Endodermal cell (in vitro differentiated cells): ENCODE data around the gene IL12RB2. TPM values are rescaled to one million over a fixed set of nuclear protein-coding genes. Genes with fewer than 3 reads are reported as not detected.

Source experiments
- DNase-seq: peaks from one replicate; pipeline ENCODE4 v3.0.0-alpha.2; 2017
- H3K27ac ChIP-seq: 2 replicates; pipeline ENCODE4 v1.5.1; 2013; ENCODE audit warnings: mild to moderate bottlenecking, low read depth, low read length, moderate library complexity
- H3K27me3 ChIP-seq: 2 replicates; pipeline ENCODE4 v1.6.1; 2013; ENCODE audit warnings: mild to moderate bottlenecking, low read length, moderate library complexity; ENCODE audit not compliant: insufficient read depth, control insufficient read depth, poor library complexity, severe bottlenecking
- H3K36me3 ChIP-seq: 2 replicates; pipeline ENCODE4 v1.7.0; 2013; ENCODE audit warnings: mild to moderate bottlenecking, low read length, moderate library complexity; ENCODE audit not compliant: control insufficient read depth, insufficient read depth
- H3K4me1 ChIP-seq: one replicate; pipeline ENCODE4 v1.7.0; 2013; ENCODE audit warnings: low read length; ENCODE audit not compliant: control insufficient read depth, insufficient read depth
- H3K4me3 ChIP-seq: 2 replicates; pipeline ENCODE4 v1.5.1; 2013; ENCODE audit warnings: mild to moderate bottlenecking, low read length, moderate library complexity
- H3K9ac ChIP-seq: 2 replicates; pipeline ENCODE4 v1.6.1; 2013; ENCODE audit warnings: mild to moderate bottlenecking, low read length, moderate library complexity; ENCODE audit not compliant: poor library complexity, severe bottlenecking; ENCODE audit errors: extremely low read depth
- H3K9me3 ChIP-seq: 2 replicates; pipeline ENCODE4 v1.6.1; 2013; ENCODE audit warnings: mild to moderate bottlenecking, low read length, moderate library complexity; ENCODE audit not compliant: control insufficient read depth
- H3K27ac Mint-ChIP-seq: 2 replicates; pipeline ENCODE4 v1.8.0; 2020; ENCODE audit warnings: mixed read lengths
- H3K27me3 Mint-ChIP-seq: 2 replicates; pipeline ENCODE4 v1.8.0; 2021; ENCODE audit warnings: mild to moderate bottlenecking, mixed read lengths; ENCODE audit not compliant: insufficient read depth
- H3K36me3 Mint-ChIP-seq: 2 replicates; pipeline ENCODE4 v1.8.0; 2020; ENCODE audit warnings: low read depth, mixed read lengths
- H3K4me1 Mint-ChIP-seq: 2 replicates; pipeline ENCODE4 v1.8.0; 2020; ENCODE audit warnings: mixed read lengths
- H3K4me3 Mint-ChIP-seq: 2 replicates; pipeline ENCODE4 v1.8.0; 2020; ENCODE audit warnings: mild to moderate bottlenecking, moderate library complexity, mixed read lengths
- H3K9me3 Mint-ChIP-seq: 2 replicates; pipeline ENCODE4 v1.8.0; 2020; ENCODE audit warnings: mild to moderate bottlenecking, mixed read lengths
- WGBS, 2 experiments: methylation state at CpG; one replicate each; pipeline versions ENCODE4 v1.1.5 to v1.1.7; 2013; ENCODE audit warnings: missing lambda C conversion rate in 2 of 2, mixed read lengths in 1 of 2; ENCODE audit not compliant: insufficient coverage in 1 of 2, insufficient read length in 1 of 2; 5-methylcytosine and 5-hydroxymethylcytosine counted together
- total RNA-seq, 2 donors: library from RNA; stranded (reverse); fragmentation: NEBNext Ultra II Directional in 1 of 2; extraction: Animal tissue kit (Norgen Biotek cat#: 25700) in 1 of 2; gene quantifications; 2 replicates in 1 of 2; 3 replicates in 1 of 2; pipeline ENCODE4 v1.2.1, GENCODE V29; 2021
- TF ChIP-seq, protein P1 (sequence below): fragments of 200-600 bp; sonication (generic); conservative IDR thresholded peaks from 2 replicates; pipeline ENCODE4 v1.5.0; 2021; ENCODE audit warnings: antibody characterized with exemption, mild to moderate bottlenecking

The IL12RB2 gene
- total RNA-seq, 2 donors from 2014 or later, result 0.29 TPM; not detected in 1

DNA sequence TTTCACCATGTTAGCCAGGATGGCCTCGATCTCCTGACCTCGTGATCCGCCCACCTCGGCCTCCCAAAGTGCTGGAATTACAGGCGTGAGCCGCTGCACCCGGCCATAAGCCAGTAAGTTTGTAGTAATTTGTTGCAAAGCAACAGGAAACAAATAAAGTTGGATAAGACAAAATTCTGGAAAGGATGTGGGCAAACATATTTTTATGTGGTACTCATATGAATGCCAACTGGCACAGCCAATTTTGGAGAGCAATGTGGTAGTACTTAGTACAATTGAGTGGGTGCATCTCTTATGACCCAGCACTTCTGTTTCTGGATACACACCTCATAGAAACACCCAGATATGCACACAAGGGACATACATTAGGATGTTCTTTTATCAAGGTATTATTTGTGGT, 8.4 kb upstream of the IL12RB2 start:
- H3K27ac Mint-ChIP-seq, result no peak overlapping the region
- no peaks in the 10 kb centered on the region for H3K9me3 ChIP-seq
- H3K27ac ChIP-seq, result no peak overlapping the region
- no peaks in the 10 kb centered on the region for H3K36me3 Mint-ChIP-seq
- peaks cover 52% of the 10 kb centered on the region for H3K27me3 ChIP-seq
- H3K27me3 Mint-ChIP-seq, result peaks cover 65% of the 10 kb centered on the region
- no peak for DNase-seq
- TF ChIP-seq, protein P1, sequence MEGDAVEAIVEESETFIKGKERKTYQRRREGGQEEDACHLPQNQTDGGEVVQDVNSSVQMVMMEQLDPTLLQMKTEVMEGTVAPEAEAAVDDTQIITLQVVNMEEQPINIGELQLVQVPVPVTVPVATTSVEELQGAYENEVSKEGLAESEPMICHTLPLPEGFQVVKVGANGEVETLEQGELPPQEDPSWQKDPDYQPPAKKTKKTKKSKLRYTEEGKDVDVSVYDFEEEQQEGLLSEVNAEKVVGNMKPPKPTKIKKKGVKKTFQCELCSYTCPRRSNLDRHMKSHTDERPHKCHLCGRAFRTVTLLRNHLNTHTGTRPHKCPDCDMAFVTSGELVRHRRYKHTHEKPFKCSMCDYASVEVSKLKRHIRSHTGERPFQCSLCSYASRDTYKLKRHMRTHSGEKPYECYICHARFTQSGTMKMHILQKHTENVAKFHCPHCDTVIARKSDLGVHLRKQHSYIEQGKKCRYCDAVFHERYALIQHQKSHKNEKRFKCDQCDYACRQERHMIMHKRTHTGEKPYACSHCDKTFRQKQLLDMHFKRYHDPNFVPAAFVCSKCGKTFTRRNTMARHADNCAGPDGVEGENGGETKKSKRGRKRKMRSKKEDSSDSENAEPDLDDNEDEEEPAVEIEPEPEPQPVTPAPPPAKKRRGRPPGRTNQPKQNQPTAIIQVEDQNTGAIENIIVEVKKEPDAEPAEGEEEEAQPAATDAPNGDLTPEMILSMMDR, result no peak
- H3K9ac ChIP-seq, result no peak overlapping the region
- WGBS, 2 experiments, result 87 to 98% methylated on average over 7 of the region's 7 CpGs
- H3K36me3 ChIP-seq, result no peaks in the 10 kb centered on the region
- peaks cover 3% of the 10 kb centered on the region for H3K4me1 Mint-ChIP-seq
- H3K4me3 ChIP-seq, result no peak overlapping the region
- H3K9me3 Mint-ChIP-seq, result no peaks in the 10 kb centered on the region
- no peak overlapping the region for H3K4me3 Mint-ChIP-seq
- no peaks in the 10 kb centered on the region for H3K4me1 ChIP-seq

DNA sequence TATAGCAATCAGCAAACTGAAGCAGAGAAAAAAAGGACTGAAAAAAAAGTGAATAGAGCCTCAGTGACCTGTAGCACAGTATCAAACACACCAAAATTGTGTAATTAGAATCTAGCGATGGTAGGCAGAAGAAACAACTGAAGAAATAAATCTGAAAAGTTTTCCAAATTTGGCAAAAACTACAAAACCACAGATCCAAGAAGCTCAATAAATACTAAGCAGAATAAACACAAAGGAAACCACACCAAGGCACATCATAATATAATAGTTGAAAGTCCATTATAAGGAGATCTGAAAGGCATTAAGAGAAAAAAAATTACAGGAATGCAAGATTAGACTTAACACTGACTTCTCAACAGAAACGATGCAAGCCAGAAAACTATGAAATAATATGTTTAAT, 7.1 kb upstream of the IL12RB2 start:
- H3K9ac ChIP-seq, result no peak overlapping the region
- TF ChIP-seq, protein P1, result no peak
- no peak overlapping the region for H3K27ac Mint-ChIP-seq
- H3K9me3 Mint-ChIP-seq, result no peaks in the 10 kb centered on the region
- 88% methylated on average over 1 of the region's 2 CpGs; no CpG with 5 or more reads in 1 of the 2 experiments for WGBS, 2 experiments
- no peak for DNase-seq
- H3K9me3 ChIP-seq, result no peaks in the 10 kb centered on the region
- no peak overlapping the region for H3K27ac ChIP-seq
- H3K4me1 Mint-ChIP-seq, result no peaks in the 10 kb centered on the region
- H3K4me3 ChIP-seq, result no peak overlapping the region
- no peaks in the 10 kb centered on the region for H3K4me1 ChIP-seq
- H3K36me3 Mint-ChIP-seq, result no peaks in the 10 kb centered on the region
- peaks cover 71% of the 10 kb centered on the region for H3K27me3 Mint-ChIP-seq
- H3K27me3 ChIP-seq, result peaks cover 58% of the 10 kb centered on the region
- H3K4me3 Mint-ChIP-seq, result no peak overlapping the region
- no peaks in the 10 kb centered on the region for H3K36me3 ChIP-seq

DNA sequence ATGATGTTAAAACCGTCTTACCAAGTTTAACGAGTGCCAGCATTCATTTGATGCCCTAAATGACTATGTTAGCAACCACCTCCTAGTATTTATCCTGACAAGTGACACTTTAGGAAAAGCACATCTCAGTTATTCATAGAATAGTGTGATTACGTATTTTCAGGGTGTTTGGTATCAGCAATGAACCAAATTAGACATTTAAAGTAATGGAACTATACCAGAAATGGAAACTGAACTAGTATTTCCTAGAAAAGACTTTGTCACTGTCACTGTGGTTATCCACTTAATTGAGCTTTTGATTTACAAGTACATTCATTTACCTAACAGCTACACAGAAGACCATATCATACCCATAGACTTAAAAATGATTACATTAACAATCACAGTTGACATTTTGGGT, 3.6 kb upstream of the IL12RB2 start:
- Mint-ChIP-seq H3K27me3 (peaks cover 74% of the 10 kb centered on the region), H3K9me3 (no peaks in the 10 kb centered on the region), H3K27ac (no peak overlapping the region), H3K4me3 (no peak overlapping the region), H3K4me1 (peaks cover 7% of the 10 kb centered on the region), H3K36me3 (no peaks in the 10 kb centered on the region)
- TF ChIP-seq, protein P1, result no peak
- no peak overlapping the region for H3K4me3 ChIP-seq
- peaks cover 62% of the 10 kb centered on the region for H3K27me3 ChIP-seq
- no peaks in the 10 kb centered on the region for H3K36me3 ChIP-seq
- H3K9me3 ChIP-seq, result no peaks in the 10 kb centered on the region
- WGBS, 2 experiments, result 89 to 90% methylated on average over 2 to 3 of the region's 3 CpGs
- no peak for DNase-seq
- H3K4me1 ChIP-seq, result no peaks in the 10 kb centered on the region
- H3K9ac ChIP-seq, result no peak overlapping the region
- H3K27ac ChIP-seq, result no peak overlapping the region
